GM23338 (cell line): ENCODE results near the gene PKN3. TPM values are rescaled to one million over a fixed set of nuclear protein-coding genes. Genes with fewer than 3 reads are reported as not detected.

Source experiments
- ATAC-seq: fragments of 200-7000 bp; cut with Tn5 transposase; 3 replicates; pipeline ENCODE4 v1.9.1; 2020
- DNase-seq: peaks from one replicate; pipeline ENCODE4 v3.0.0-alpha.2; 2015; ENCODE audit warnings: low spot score
- H2AFZ ChIP-seq: fragments of 200-600 bp; sonication (generic); 2 replicates; pipeline ENCODE4 v1.8.0; 2016; ENCODE audit warnings: antibody characterized with exemption, mild to moderate bottlenecking, moderate library complexity
- H3F3A ChIP-seq: fragments of 200-600 bp; sonication (generic); replicated peaks from 2 replicates; pipeline ENCODE4 v1.8.0; 2017; ENCODE audit warnings: antibody characterized with exemption, mixed run types, low read depth
- H3K27ac ChIP-seq: fragments of 200-600 bp; sonication (generic); 2 replicates; pipeline ENCODE4 v1.6.1; 2016; ENCODE audit warnings: low read depth
- H3K27me3 ChIP-seq: fragments of 200-600 bp; sonication (generic); 2 replicates; pipeline ENCODE4 v1.8.0; 2016; ENCODE audit warnings: mild to moderate bottlenecking, mixed run types, moderate library complexity; ENCODE audit not compliant: insufficient read depth
- H3K36me3 ChIP-seq: fragments of 200-600 bp; sonication (generic); 2 replicates; pipeline ENCODE4 v1.8.0; 2016; ENCODE audit warnings: mild to moderate bottlenecking; ENCODE audit not compliant: insufficient read depth
- H3K4me1 ChIP-seq: fragments of 200-600 bp; sonication (generic); 2 replicates; pipeline ENCODE4 v1.8.0; 2016; ENCODE audit warnings: mild to moderate bottlenecking, moderate library complexity; ENCODE audit not compliant: insufficient read depth
- H3K4me2 ChIP-seq: fragments of 200-600 bp; sonication (generic); 2 replicates; pipeline ENCODE4 v1.7.1; 2017; ENCODE audit warnings: mixed run types
- H3K4me3 ChIP-seq: fragments of 200-600 bp; sonication (generic); 2 replicates; pipeline ENCODE4 v1.6.1; 2016; ENCODE audit warnings: mixed run types
- H3K79me2 ChIP-seq: fragments of 200-600 bp; sonication (generic); replicated peaks from 2 replicates; pipeline ENCODE4 v1.8.0; 2017; ENCODE audit warnings: mild to moderate bottlenecking; ENCODE audit not compliant: insufficient read depth
- H3K9me2 ChIP-seq: fragments of 200-600 bp; sonication (generic); 2 replicates; pipeline ENCODE4 v1.8.0; 2017; ENCODE audit not compliant: insufficient read depth
- H4K20me1 ChIP-seq: fragments of 200-600 bp; sonication (generic); replicated peaks from 2 replicates; pipeline ENCODE4 v1.8.0; 2017; ENCODE audit warnings: mild to moderate bottlenecking; ENCODE audit not compliant: insufficient read depth
- H3K27ac Mint-ChIP-seq: 2 replicates; pipeline ENCODE4 v1.8.0; 2020; ENCODE audit warnings: inconsistent platforms, mild to moderate bottlenecking, moderate library complexity, mixed read lengths
- H3K27me3 Mint-ChIP-seq: 3 replicates; pipeline ENCODE4 v1.8.0; 2022; ENCODE audit warnings: low read depth, mild to moderate bottlenecking, moderate library complexity, mixed read lengths, inconsistent platforms; ENCODE audit not compliant: insufficient read depth, poor library complexity
- H3K36me3 Mint-ChIP-seq: 3 replicates; pipeline ENCODE4 v1.8.0; 2021; ENCODE audit warnings: low read depth, mild to moderate bottlenecking, inconsistent platforms, moderate library complexity, mixed read lengths
- H3K4me1 Mint-ChIP-seq: 3 replicates; pipeline ENCODE4 v1.8.0; 2020; ENCODE audit warnings: mild to moderate bottlenecking, inconsistent platforms, mixed read lengths
- H3K4me3 Mint-ChIP-seq: 3 replicates; pipeline ENCODE4 v1.8.0; 2021; ENCODE audit warnings: moderate library complexity, mild to moderate bottlenecking, inconsistent platforms, mixed read lengths
- H3K9me3 Mint-ChIP-seq: 3 replicates; pipeline ENCODE4 v1.8.0; 2020; ENCODE audit warnings: moderate library complexity, mild to moderate bottlenecking, inconsistent platforms, mixed read lengths
- CREB1 ChIP-seq: fragments of 250-450 bp; sonication (Bioruptor Pico); IDR thresholded peaks from 2 replicates; pipeline ENCODE4 v1.5.0; 2020; ENCODE audit warnings: low read depth, mild to moderate bottlenecking, moderate library complexity
- NANOG ChIP-seq: IDR thresholded peaks from 2 replicates; pipeline ENCODE4 v1.6.1; 2016; ENCODE audit warnings: antibody characterized with exemption, borderline replicate concordance
- POLR2AphosphoS5 ChIP-seq: IDR thresholded peaks from 2 replicates; pipeline ENCODE4 v1.6.1; 2016; ENCODE audit warnings: antibody characterized with exemption, low read depth
- REST ChIP-seq: IDR thresholded peaks from one replicate; pipeline ENCODE4 v1.6.1; 2018; ENCODE audit warnings: antibody characterized with exemption; ENCODE audit not compliant: unreplicated experiment
- STAT1 ChIP-seq: IDR thresholded peaks from one replicate; pipeline ENCODE4 v1.6.1; 2016; ENCODE audit warnings: antibody characterized with exemption; ENCODE audit not compliant: unreplicated experiment
- ZNF462 ChIP-seq: fragments of 250-450 bp; sonication (Bioruptor Pico); IDR thresholded peaks from 2 replicates; pipeline ENCODE4 v1.5.0; 2020; ENCODE audit warnings: mild to moderate bottlenecking, moderate library complexity
- polyA plus RNA-seq: library from polyadenylated mRNA; unstranded; fragments of >200 nt; fragmentation: Nextera tagmentation; extraction: Ambion mirVana; gene quantifications from 2 replicates; pipeline ENCODE4 v1.2.1, GENCODE V29; 2016
- total RNA-seq: library from RNA; depleted of rRNA; stranded (reverse); fragments of >200 nt; shearing (Covaris generic); gene quantifications from 2 replicates; pipeline ENCODE4 v1.2.3, GENCODE V29; 2014
- TF ChIP-seq, protein P1 (sequence below): IDR thresholded peaks from 2 replicates; pipeline ENCODE4 v1.6.1; 2016; ENCODE audit warnings: antibody characterized with exemption

PKN3 gene
- total and polyA plus RNA-seq, 2 experiments from 2014 or later = 6.2 to 17.7 TPM

GRCh38 chr9:128656416-128657343 is 45.6 kb upstream of the PKN3 start, which contains the start of gene DYNC2I2:
Gene DYNC2I2 (minus strand): TSS chr9:128656847. CDS start chr9:128656726, 121 bp downstream.
- H2AFZ ChIP-seq = peak within 1 kb of the TSS; percentile 83
- TF ChIP-seq REST (no peak), CREB1 (CRISPR knock-in tag) (peak; percentile 87), POLR2AphosphoS5 (peak; percentile 74)
- TF ChIP-seq, protein P1, sequence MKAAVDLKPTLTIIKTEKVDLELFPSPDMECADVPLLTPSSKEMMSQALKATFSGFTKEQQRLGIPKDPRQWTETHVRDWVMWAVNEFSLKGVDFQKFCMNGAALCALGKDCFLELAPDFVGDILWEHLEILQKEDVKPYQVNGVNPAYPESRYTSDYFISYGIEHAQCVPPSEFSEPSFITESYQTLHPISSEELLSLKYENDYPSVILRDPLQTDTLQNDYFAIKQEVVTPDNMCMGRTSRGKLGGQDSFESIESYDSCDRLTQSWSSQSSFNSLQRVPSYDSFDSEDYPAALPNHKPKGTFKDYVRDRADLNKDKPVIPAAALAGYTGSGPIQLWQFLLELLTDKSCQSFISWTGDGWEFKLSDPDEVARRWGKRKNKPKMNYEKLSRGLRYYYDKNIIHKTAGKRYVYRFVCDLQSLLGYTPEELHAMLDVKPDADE = peak; percentile 70
- peaks cover 10% of the 10 kb centered on the region for H3K27me3 Mint-ChIP-seq
- peak within 1 kb of the TSS; percentile 72 for H3K4me2 ChIP-seq
- H3K27me3 ChIP-seq = no peaks in the 10 kb centered on the region
- H3K4me3 Mint-ChIP-seq = peak within 1 kb of the TSS; percentile 87
- peak; percentile 96 for ATAC-seq
- no peaks in the 10 kb centered on the region for H3K9me2 ChIP-seq
- peaks cover 3% of the 10 kb centered on the region; the same call in 1 of the 3 replicates for H3K36me3 Mint-ChIP-seq
- peak within 1 kb of the TSS; percentile 55 for H3K4me3 ChIP-seq
- DNase-seq = peak; percentile 98
- H3K4me1 ChIP-seq = no peaks in the 10 kb centered on the region
- H3K79me2 ChIP-seq = no peaks in the 10 kb centered on the region; the same call in 1 of the 2 replicates
- no peaks in the 10 kb centered on the region for H3K9me3 Mint-ChIP-seq
- peak within 1 kb of the TSS; percentile 100 for H3K27ac Mint-ChIP-seq
- H4K20me1 ChIP-seq = no peaks in the 10 kb centered on the region
- peaks cover 4% of the 10 kb centered on the region; the same call in 1 of the 3 replicates for H3K4me1 Mint-ChIP-seq
- H3K27ac ChIP-seq = peak within 1 kb of the TSS; percentile 99
- no peaks in the 10 kb centered on the region for H3K36me3 ChIP-seq
- peaks cover 11% of the 10 kb centered on the region for H3F3A ChIP-seq

DNA sequence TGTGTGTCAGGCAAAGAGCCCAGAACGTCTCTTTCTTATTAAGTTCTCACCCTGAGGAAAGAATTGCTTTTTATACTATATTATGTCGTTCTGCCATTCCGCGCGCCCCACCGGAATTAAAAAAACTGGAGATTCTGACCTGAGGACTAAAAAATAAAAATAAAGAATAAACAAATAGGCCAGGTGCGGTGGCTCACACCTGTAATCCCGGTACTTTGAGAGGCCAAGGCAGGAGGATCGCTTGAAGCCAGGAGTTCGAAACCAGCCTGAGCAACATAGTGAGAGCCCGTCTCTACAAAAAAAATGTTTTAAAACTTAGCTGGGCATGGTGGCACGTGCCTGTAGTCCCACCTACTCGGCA is 45.0 kb upstream of the PKN3 start:
- H3K36me3 Mint-ChIP-seq = no peaks in the 10 kb centered on the region
- Histone ChIP-seq H3K9me2 (no peaks in the 10 kb centered on the region), H2AFZ (peak overlapping the region; percentile 74; the same call in 1 of the 2 replicates), H3K4me2 (peak overlapping the region; percentile 72), H3F3A (peaks cover 11% of the 10 kb centered on the region), H3K27me3 (no peaks in the 10 kb centered on the region), H3K79me2 (no peaks in the 10 kb centered on the region; the same call in 1 of the 2 replicates), H3K36me3 (no peaks in the 10 kb centered on the region), H3K4me3 (peak overlapping the region; percentile 55), H3K27ac (peak overlapping the region; percentile 99), H4K20me1 (no peaks in the 10 kb centered on the region), H3K4me1 (no peaks in the 10 kb centered on the region)
- peaks cover 4% of the 10 kb centered on the region; the same call in 1 of the 3 replicates for H3K4me1 Mint-ChIP-seq
- H3K27ac Mint-ChIP-seq = peak overlapping the region; percentile 100
- H3K9me3 Mint-ChIP-seq = no peaks in the 10 kb centered on the region
- H3K27me3 Mint-ChIP-seq = peaks cover 8% of the 10 kb centered on the region
- DNase-seq = no peak
- H3K4me3 Mint-ChIP-seq = peak overlapping the region; percentile 87
- ATAC-seq = no peak
- no peak for TF ChIP-seq ZNF462 (CRISPR knock-in tag)
- TF ChIP-seq CREB1 (CRISPR knock-in tag) = no peak
- no peak for TF ChIP-seq STAT1
- TF ChIP-seq, protein P1 = no peak
- no peak for TF ChIP-seq NANOG
